Measurements from ENCODE around the gene KLHL36.

KLHL36 gene

GRCh38 chr16:84648595-84649510 lies 542 bp downstream of the KLHL36 start:
- peak; percentile 92 for DNase-seq

- DNase-seq = no peak
Observed at GRCh38 chr16:84649511-84649861, 1.2 kb downstream of the KLHL36 start.

- DNase-seq = no peak
Observed at GRCh38 chr16:84650062-84650991, 2.0 kb downstream of the KLHL36 start.

- no peak for DNase-seq
Observed at GRCh38 chr16:84652566-84652965, 4.3 kb downstream of the KLHL36 start.

- DNase-seq = no peak
Observed at GRCh38 chr16:84654238-84654637, 5.9 kb downstream of the KLHL36 start.

GRCh38 chr16:84654998-84655397 lies 6.7 kb downstream of the KLHL36 start:
- DNase-seq = no peak

- no peak for DNase-seq
Observed at GRCh38 chr16:84656649-84657048, 8.3 kb downstream of the KLHL36 start.

- DNase-seq = no peak
Observed at GRCh38 chr16:84657229-84657837, 9.0 kb downstream of the KLHL36 start.

GRCh38 chr16:84658690-84659089 lies 10.4 kb downstream of the KLHL36 start:
- no peak for DNase-seq

GRCh38 chr16:84659656-84660300 lies 11.5 kb downstream of the KLHL36 start:
- DNase-seq = no peak

- DNase-seq = no peak
Observed at GRCh38 chr16:84660973-84661372, 12.7 kb downstream of the KLHL36 start.

GRCh38 chr16:84661418-84662060 lies 13.2 kb downstream of the KLHL36 start:
- DNase-seq = no peak

- no peak for DNase-seq
Observed at GRCh38 chr16:84662471-84662870, 14.2 kb downstream of the KLHL36 start.

- DNase-seq = no peak
Observed at GRCh38 chr16:84663433-84664101, 15.3 kb downstream of the KLHL36 start.

GRCh38 chr16:84665359-84665758 lies 17.0 kb downstream of the KLHL36 start:
- no peak for DNase-seq

GRCh38 chr16:84665843-84666242 lies 17.5 kb downstream of the KLHL36 start:
- DNase-seq = no peak

GRCh38 chr16:84667600-84668309 lies 19.4 kb downstream of the KLHL36 start:
- no peak for DNase-seq

- DNase-seq = no peak
Observed at GRCh38 chr16:84670063-84670462, 21.8 kb downstream of the KLHL36 start.

GRCh38 chr16:84672276-84673202 lies 24.2 kb downstream of the KLHL36 start:
- peak; percentile 89 for DNase-seq

- DNase-seq = no peak
Observed at GRCh38 chr16:84673203-84673535, 24.9 kb downstream of the KLHL36 start.

Measured in 8988T (cell line).